ENCODE results near the gene MRPS6. TPM values are rescaled to one million over a fixed set of nuclear protein-coding genes. Genes with fewer than 3 reads are reported as not detected.

The MRPS6 gene
- 53.7 TPM for polyA plus RNA-seq (2013, experiment 1 of 2; ENCODE audit: insufficient read length)
- 50.8 TPM for polyA plus RNA-seq (2013, experiment 2 of 2; ENCODE audit: insufficient read length)

DNA sequence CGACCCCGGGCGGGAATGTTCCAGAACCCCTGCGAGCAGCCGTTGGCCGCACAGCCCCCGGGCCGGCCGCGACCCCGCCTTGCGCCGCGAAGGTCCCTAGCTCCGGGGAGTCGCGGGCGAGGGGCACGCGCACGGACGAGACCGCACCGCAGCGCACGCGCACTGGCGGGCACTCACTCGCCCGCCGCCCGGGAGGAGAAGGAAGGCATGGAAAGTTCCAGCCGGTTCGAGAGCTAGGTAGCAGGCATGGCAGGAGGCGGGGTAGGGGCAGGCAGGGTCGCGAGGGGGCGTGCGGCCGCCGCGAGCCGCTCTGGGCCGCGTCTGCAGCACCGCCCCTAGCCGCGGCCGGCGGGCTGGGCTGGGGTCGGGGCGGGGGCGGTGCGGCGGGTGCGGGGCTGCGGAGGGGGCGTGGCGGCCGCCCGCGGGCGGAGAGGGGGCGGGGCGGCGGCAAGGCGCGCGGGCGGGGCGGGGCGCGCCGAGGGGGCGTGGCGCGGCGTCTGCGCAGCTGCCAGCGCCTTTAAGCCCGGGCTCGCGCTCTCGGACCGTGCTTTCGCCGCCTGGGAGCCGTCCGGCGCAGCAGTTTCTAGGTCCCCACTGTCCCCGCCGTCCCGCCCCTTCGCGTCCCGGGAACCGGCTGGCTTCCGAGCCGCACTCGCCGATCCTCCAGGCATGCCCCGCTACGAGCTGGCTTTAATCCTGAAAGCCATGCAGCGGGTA, at the start of gene MRPS6, which contains the start of gene SLC5A3:
Gene MRPS6, plus strand, starts transcription at position 547 of the 717 bp plus-strand sequence. Its CDS starts 123 bp downstream, at position 670.
Gene SLC5A3, plus strand, starts transcription at position 547 of the 717 bp plus-strand sequence. CDS start 21,621 bp downstream, outside the sequence.
- peak; percentile 88 for DNase-seq

DNA sequence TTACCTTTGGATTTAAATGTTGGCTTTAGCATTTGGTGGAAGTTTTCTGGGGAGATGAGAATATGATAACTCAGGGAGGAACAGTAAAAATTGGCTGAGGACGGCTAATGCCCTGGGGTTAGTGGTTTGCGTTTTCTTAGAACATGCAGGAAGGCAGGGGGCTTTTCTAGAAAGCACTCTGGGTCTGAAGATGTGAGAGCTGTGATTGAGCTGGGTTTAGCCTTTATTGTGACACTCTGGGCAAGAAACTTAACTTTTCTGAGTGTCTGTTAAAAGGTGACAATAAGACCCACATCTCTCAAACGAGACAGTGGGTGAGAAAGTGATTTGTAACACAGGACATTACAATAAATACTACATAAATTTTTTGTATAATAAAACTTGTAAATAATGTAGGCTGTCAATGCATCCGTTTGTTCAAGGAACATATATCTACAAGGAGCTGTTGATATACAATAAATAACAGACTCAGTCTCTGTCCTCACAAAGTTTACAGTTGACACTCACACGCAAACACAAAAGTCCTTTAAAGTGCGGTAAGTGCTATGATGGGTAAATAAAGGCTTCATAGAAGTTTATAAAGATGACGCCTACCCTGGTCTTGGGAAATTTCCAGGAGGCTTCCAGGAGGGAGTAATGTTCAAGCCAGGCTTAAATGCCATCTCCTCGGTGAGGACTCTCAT, 49.5 kb upstream of the MRPS6 start:
- no peak for DNase-seq

- no peak for DNase-seq
These were observed 49.0 kb upstream of the MRPS6 start for GRCh38 chr21:34024374-34024693.

DNA sequence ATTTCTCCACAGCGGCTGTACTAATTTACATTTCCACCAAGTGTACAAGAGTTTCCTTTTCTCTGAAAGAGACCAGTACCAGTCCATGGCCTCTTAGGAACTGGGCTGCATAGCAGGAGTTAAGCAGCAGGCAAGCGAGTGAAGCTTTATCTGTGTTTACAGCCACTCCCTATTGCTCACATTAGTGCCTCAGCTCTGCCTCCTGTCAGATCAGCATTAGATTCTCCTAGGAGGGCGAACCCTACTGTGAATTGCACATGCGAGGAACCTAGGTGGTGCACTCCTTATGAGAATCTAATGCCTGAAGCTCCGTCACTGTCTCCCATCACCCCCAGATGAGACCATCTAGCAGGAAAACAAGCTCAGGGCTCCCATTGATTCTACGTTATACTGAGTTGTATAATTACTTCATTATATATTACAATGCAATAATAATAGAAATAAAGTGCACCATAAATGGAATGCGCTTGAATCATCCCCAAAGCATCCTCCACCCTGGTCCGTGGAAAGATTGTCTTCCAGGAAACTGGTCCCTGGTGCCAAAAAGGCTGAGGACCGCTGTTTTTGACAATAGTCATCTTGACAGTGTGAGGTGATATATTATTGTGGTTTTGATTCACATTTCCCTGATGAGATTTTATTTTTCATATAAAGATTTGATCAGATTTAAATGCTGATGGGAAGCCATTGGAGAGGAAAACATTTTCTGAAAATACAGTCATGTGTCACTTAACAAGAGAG, 45.5 kb upstream of the MRPS6 start:
- DNase-seq = peak; percentile 82

- peak; percentile 83 for DNase-seq
These were observed 43.4 kb upstream of the MRPS6 start for GRCh38 chr21:34029743-34030528.

DNA sequence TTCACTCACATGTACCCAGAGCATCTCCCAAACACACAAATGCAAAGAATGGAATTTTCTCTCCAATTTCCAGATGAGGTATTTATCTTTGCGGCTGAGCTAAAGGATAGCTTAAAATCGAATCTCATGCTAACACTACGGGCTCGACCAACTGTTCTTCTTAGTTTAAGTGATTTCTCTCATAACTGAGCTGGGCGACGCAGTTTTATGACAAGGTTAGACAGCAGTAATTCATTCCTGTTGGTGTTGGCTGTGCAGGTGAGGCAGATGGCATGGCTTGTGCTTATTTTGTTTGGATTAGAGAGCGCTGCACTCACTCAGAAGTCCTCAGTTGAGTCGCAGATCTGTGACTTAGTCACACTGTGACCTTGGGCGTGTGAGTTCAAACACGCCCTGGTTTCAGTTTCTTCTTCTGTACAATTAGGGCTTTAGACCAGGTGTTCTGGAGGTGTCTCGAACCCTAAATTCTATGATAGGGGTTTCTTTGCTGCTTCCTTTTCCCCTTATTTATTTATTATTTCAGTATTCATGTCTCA, 41.5 kb upstream of the MRPS6 start:
- no peak for DNase-seq

DNA sequence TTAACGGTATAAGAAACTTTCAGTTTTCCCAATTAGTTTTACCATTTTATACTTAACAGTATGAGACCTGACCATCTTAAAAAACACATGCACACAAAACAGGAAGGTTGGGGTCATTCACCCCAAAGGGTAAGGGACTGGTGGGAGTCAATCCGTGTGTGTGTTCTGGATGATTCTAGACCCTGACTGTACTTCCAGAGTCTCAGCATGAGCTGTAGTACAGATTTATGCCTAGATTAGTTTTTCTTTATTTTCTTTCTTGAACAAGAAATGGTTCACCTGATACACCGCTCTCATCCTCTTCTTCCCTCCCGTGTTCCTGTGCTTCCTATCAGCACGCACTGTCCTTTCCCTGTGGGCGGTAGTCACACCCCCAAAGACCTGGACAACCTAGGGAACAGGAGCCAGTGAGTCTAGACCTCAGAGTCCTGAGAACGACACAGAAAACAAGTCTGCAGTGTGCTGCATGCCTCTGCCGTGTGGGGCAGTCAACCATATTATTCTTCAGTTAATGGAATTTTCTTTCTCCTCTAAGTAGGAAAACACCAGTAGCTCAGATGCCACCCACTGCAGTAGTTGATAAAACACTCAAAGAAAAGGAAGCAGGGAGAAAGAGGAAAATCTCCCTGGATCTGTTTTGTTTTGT, 38.9 kb upstream of the MRPS6 start:
- peak; percentile 34 for DNase-seq

GRCh38 chr21:34035619-34036354, 37.6 kb upstream of the MRPS6 start:
- peak; percentile 58 for DNase-seq

DNA sequence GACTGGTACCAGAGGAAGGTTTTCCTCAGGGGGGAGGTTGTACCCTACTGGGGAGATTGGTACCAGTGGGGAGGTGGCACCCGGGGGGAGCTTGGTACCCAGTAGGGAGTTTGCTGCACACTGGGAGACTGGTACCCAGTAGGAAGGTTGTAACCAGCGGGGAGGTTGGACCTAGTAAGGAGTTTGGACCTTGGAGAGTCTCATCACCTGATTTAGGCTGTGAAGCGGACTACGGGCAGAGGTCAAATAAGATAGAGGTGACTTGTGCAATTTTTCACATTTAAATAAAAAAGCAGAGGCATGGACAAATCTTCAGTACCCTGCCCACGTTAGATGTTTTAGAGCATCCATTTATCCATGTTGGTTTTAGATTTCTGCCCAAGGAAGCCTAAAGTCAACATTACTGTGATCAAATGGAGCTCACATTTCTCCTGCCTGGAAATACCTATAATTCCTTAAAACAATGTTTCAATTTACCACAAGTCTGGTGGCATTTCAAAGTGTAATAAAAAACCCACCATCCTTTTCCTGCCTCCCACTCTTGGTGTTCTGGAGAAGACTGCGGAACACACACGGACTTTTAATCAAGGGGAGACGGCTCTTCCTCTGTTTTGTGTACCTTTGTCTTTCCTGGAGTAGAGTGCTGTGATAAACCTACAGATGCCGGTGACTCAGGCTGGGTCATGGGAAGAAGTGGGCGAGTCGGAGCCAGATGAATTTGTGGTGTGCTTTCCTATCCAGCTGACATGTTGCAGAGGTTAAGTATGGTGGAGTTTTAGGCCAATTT, 36.2 kb upstream of the MRPS6 start:
- DNase-seq = no peak

- no peak for DNase-seq
These were observed 33.5 kb upstream of the MRPS6 start for GRCh38 chr21:34039678-34040382.

DNA sequence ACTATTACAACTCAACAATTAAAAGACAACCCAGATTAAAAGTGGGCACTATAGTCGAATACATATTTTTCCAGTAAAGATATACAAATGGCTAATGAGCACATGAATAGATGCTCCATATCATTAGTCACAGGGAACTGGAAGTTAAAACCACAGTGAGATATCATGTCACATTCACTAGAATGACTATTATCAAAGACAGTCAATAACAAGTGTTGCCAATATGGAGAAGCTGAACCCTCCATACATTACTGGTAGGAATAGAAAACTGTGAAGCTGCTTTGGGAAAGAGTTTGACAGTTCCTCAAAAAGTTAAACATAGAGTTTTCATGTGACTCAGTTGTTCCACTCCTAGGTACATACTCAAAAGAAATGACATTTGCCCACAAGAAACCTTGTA, 30.6 kb upstream of the MRPS6 start:
- DNase-seq = no peak

DNA sequence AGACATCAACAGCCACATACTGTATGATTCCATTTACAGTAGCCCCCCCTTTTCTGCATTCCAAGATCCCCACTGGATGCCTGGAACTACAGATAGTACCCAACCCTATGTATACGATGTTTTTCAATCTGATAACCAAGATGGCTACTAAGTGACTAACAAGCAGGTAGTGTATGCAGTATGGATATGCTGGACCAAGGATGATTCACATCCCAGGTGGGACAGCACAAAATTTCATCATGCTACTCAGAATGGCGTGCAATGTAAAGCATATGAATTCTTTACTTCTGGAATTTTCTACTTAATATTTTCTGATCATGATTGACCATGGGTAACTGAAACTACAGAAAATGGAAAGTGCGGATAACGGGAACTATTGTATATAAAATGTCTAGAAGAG, 30.0 kb upstream of the MRPS6 start:
- DNase-seq = no peak

GRCh38 chr21:34046917-34047316, 26.5 kb upstream of the MRPS6 start:
- DNase-seq = no peak

DNA sequence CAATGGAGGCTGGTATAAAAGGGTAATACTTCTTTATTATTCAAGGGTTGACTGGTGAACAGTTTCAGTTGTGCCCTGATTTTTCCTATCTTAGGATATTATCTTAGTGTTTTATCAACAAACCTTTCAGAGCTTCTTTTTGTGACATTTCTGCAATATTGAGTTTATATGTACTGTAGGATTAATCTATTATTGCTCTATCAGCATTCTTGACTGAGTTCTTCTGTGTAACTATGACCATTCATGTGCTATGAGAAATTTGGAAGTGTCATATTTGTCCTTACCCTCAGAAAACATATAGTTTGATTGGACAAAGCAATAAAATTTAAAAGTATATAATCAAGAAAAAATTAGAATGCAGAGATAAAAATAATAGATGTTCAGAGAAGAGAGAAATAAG, 25.5 kb upstream of the MRPS6 start:
- DNase-seq = no peak

DNA sequence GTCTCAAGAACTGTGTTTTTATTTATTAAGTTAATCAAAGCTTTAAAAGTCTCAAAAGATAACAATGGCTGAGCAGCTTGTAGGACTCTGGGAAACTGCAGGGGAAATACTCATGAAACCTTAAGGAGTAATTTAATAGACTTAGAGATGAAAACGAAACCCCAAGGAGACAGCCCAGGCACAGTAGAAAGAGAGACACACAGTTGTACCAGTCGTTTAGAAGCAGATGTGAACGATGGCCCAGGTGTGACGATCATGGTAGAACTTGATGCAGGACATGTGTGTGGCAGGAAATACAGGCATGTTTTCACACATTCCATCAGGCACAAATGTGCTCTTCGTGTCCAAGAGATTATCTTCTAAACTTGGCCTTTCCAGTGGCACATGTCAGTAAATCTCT, 21.2 kb upstream of the MRPS6 start:
- no peak for DNase-seq

GRCh38 chr21:34054259-34054658, 19.1 kb upstream of the MRPS6 start:
- DNase-seq = no peak

- no peak for DNase-seq
These were observed 17.8 kb upstream of the MRPS6 start for GRCh38 chr21:34055615-34056014.

GRCh38 chr21:34061983-34062382, 11.4 kb upstream of the MRPS6 start:
- no peak for DNase-seq

DNA sequence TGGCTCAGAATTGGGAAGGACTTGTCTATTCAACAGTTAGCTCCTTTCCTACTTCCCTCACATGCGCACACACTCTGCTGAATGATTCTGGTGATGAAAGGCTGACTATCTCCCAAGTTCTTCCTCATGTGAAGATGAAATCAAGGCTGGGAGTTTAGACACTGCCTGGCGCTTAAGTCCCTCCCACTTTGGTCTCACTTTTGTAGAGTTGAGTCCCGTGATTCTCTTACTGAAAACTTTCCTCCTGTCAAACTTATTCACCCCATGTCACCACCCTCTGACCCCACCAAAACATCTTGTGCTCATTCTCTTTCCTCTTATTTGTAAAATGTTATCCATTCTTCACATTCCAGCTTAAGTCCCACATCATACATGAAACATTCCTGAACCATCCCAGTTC, 8.4 kb upstream of the MRPS6 start:
- peak; percentile 70 for DNase-seq
